ENCODE measurements around the gene ANAPC15. TPM values are rescaled to one million over a fixed set of nuclear protein-coding genes. Genes with fewer than 3 reads are reported as not detected.

ANAPC15 gene
- total and polyA plus RNA-seq, 9 of the 15 experiments (the other 6 are each of a cell fraction or from before 2014, with no cell fraction given): 53.0 to 254 (median 75.7) TPM

DNA sequence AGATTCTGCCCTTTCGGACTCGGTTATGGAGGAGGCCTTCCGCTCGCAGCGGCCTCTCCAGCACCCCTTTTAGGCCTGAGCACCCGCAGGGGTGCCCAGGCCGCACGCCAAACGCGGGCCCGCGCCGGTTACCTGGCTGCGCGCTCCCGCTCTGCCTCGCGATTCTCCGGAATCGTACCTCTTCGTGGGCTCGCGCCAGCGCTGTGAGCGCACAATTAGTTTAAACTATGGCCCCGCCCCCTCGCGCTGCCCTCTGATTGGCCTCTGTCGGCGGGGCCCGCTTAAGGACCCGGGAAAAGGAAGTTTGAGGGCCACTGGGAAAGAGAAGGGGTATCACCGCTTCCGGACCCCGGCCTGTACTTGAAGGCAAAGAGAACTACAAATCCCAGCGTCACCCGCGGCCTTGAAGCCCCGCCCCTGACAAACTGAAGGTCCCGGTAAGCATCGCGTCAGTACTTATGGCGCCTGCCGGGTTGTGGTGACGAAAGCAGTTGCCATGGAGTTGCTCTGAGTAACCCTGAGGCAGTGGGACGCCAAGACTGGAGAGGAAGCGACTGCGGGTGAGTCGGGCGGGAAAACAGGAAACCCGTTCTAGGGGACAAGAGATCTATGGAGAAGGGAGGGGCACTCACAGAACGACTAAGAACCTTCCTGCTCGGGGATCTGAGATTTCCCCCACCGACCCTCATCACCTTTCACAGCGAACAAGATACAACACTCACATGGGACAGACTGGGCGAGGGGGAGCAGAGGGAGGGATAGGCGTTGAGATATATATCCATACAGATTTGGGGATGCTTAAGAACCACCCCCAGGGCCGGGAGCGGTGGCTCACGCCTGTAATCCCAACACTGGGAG lies 31.9 kb downstream of the ANAPC15 start, which contains the start of the genes LRRC51 and NUMA1 (continued):
- TF ChIP-seq, protein P1, sequence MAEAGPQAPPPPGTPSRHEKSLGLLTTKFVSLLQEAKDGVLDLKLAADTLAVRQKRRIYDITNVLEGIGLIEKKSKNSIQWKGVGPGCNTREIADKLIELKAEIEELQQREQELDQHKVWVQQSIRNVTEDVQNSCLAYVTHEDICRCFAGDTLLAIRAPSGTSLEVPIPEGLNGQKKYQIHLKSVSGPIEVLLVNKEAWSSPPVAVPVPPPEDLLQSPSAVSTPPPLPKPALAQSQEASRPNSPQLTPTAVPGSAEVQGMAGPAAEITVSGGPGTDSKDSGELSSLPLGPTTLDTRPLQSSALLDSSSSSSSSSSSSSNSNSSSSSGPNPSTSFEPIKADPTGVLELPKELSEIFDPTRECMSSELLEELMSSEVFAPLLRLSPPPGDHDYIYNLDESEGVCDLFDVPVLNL (CRISPR knock-in tag; IDR thresholded peaks at IDR 0.05; ENCODE audit: low read depth): peak; percentile 90
- peak; percentile 53; the same call in 1 of the 2 replicates for TF ChIP-seq ZNF316 (IDR thresholded peaks at IDR 0.05)
- TF ChIP-seq NFE2 (IDR thresholded peaks at IDR 0.05; ENCODE audit: low read depth): 0 out of 2 replicates have a peak, but pooled peaks have one; percentile 16
- no peak for TF ChIP-seq HIVEP1 (CRISPR knock-in tag; IDR thresholded peaks at IDR 0.05)
- TF ChIP-seq ZNF41 (CRISPR knock-in tag; conservative IDR thresholded peaks at IDR 0.05): no peak
- TF ChIP-seq, protein P2, sequence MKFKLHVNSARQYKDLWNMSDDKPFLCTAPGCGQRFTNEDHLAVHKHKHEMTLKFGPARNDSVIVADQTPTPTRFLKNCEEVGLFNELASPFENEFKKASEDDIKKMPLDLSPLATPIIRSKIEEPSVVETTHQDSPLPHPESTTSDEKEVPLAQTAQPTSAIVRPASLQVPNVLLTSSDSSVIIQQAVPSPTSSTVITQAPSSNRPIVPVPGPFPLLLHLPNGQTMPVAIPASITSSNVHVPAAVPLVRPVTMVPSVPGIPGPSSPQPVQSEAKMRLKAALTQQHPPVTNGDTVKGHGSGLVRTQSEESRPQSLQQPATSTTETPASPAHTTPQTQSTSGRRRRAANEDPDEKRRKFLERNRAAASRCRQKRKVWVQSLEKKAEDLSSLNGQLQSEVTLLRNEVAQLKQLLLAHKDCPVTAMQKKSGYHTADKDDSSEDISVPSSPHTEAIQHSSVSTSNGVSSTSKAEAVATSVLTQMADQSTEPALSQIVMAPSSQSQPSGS (CRISPR knock-in tag; IDR thresholded peaks at IDR 0.05): no peak
